H9 (cell line): ENCODE data around the gene A2ML1. TPM values are rescaled to one million over a fixed set of nuclear protein-coding genes. Genes with fewer than 3 reads are reported as not detected.

Experiments
- DNase-seq: peaks from one replicate; pipeline ENCODE4 v3.0.0-alpha.2; 2017
- H2AFZ ChIP-seq: one replicate; pipeline ENCODE4 v1.6.1; 2013; ENCODE audit warnings: mild to moderate bottlenecking, low read length, control low read depth, moderate library complexity
- H2AK5ac ChIP-seq: 2 replicates; pipeline ENCODE4 v1.6.1; 2013; ENCODE audit warnings: low read length, control low read depth, mixed read lengths; ENCODE audit not compliant: insufficient read length
- H2BK120ac ChIP-seq: one replicate; pipeline ENCODE4 v1.6.1; 2013; ENCODE audit warnings: low read depth, mild to moderate bottlenecking, low read length, control low read depth, inconsistent platforms; ENCODE audit not compliant: poor library complexity, severe bottlenecking
- H2BK12ac ChIP-seq: 2 replicates; pipeline ENCODE4 v1.6.1; 2013; ENCODE audit warnings: low read length, control low read depth, mixed read lengths, low read depth; ENCODE audit not compliant: insufficient read length
- H2BK15ac ChIP-seq: 2 replicates; pipeline ENCODE4 v1.6.1; 2013; ENCODE audit warnings: low read depth, low read length, control low read depth
- H2BK20ac ChIP-seq: one replicate; pipeline ENCODE4 v1.6.1; 2013; ENCODE audit warnings: low read depth, mild to moderate bottlenecking, low read length, control low read depth, inconsistent platforms; ENCODE audit not compliant: poor library complexity, severe bottlenecking
- H2BK5ac ChIP-seq: 2 replicates; pipeline ENCODE4 v1.6.1; 2013; ENCODE audit warnings: low read length, control low read depth, mixed read lengths; ENCODE audit not compliant: insufficient read length
- H3K14ac ChIP-seq: 2 replicates; pipeline ENCODE4 v1.6.1; 2013; ENCODE audit warnings: low read length, control low read depth; ENCODE audit not compliant: insufficient read depth
- H3K18ac ChIP-seq: 2 replicates; pipeline ENCODE4 v1.6.1; 2013; ENCODE audit warnings: low read depth, mild to moderate bottlenecking, mixed read lengths, low read length, control low read depth; ENCODE audit not compliant: insufficient read length
- H3K23ac ChIP-seq: 2 replicates; pipeline ENCODE4 v1.6.1; 2013; ENCODE audit warnings: low read length, control low read depth, mixed read lengths, low read depth; ENCODE audit not compliant: insufficient read length
- H3K23me2 ChIP-seq: 2 replicates; pipeline ENCODE4 v1.6.1; 2013; ENCODE audit warnings: low read depth, mild to moderate bottlenecking, mixed read lengths, low read length, control low read depth; ENCODE audit not compliant: insufficient read length, poor library complexity, severe bottlenecking
- H3K27ac ChIP-seq: 2 replicates; pipeline ENCODE4 v1.5.1; 2013; ENCODE audit warnings: low read length, control low read depth, mixed read lengths, low read depth; ENCODE audit not compliant: insufficient read length
- H3K27me3 ChIP-seq: 2 replicates; pipeline ENCODE4 v1.6.1; 2013; ENCODE audit warnings: low read length, control low read depth, inconsistent platforms; ENCODE audit not compliant: insufficient read depth
- H3K4ac ChIP-seq: 2 replicates; pipeline ENCODE4 v1.6.1; 2013; ENCODE audit warnings: low read depth, mild to moderate bottlenecking, control low read depth, inconsistent platforms, low read length, moderate library complexity
- H3K4me1 ChIP-seq: 2 replicates; pipeline ENCODE4 v1.6.1; 2013; ENCODE audit warnings: low read length, control low read depth, inconsistent platforms; ENCODE audit not compliant: insufficient read depth
- H3K4me2 ChIP-seq: 2 replicates; pipeline ENCODE4 v1.6.1; 2013; ENCODE audit warnings: low read length, control low read depth, mixed read lengths; ENCODE audit not compliant: insufficient read length, insufficient read depth
- H3K56ac ChIP-seq: 2 replicates; pipeline ENCODE4 v1.6.1; 2013; ENCODE audit warnings: low read depth, mild to moderate bottlenecking, mixed read lengths, low read length, control low read depth; ENCODE audit not compliant: insufficient read length
- H3K79me1 ChIP-seq: 2 replicates; pipeline ENCODE4 v1.6.1; 2013; ENCODE audit warnings: low read depth, mild to moderate bottlenecking, moderate library complexity, low read length, control low read depth, inconsistent platforms; ENCODE audit not compliant: insufficient read depth, poor library complexity, severe bottlenecking
- H3K79me2 ChIP-seq: 2 replicates; pipeline ENCODE4 v1.6.1; 2013; ENCODE audit warnings: low read length, control low read depth, inconsistent platforms; ENCODE audit not compliant: insufficient read depth
- H3K9ac ChIP-seq: 2 replicates; pipeline ENCODE4 v1.6.1; 2013; ENCODE audit warnings: low read length, control low read depth, mixed read lengths; ENCODE audit not compliant: insufficient read length; ENCODE audit errors: extremely low read depth
- H3K9me3 ChIP-seq: one replicate; pipeline ENCODE4 v1.6.1; 2013; ENCODE audit warnings: low read depth, low read length, inconsistent platforms; ENCODE audit not compliant: control insufficient read depth
- H3T11ph ChIP-seq: one replicate; pipeline ENCODE4 v1.6.1; 2013; ENCODE audit warnings: mild to moderate bottlenecking, low read length, control low read depth, inconsistent platforms
- H4K20me1 ChIP-seq: one replicate; pipeline ENCODE4 v1.6.1; 2013; ENCODE audit not compliant: control insufficient read depth, insufficient read length, insufficient read depth
- H4K5ac ChIP-seq: 2 replicates; pipeline ENCODE4 v1.6.1; 2013; ENCODE audit warnings: low read depth, mild to moderate bottlenecking, mixed read lengths, low read length, control low read depth; ENCODE audit not compliant: insufficient read length
- H4K8ac ChIP-seq: replicated peaks from 2 replicates; pipeline ENCODE4 v1.6.1; 2013; ENCODE audit warnings: low read length, control low read depth, mixed read lengths, low read depth; ENCODE audit not compliant: insufficient read length
- H4K91ac ChIP-seq: 2 replicates; pipeline ENCODE4 v1.6.1; 2013; ENCODE audit warnings: low read depth, mild to moderate bottlenecking, moderate library complexity, mixed read lengths, low read length, control low read depth; ENCODE audit not compliant: insufficient read length
- H3K27ac Mint-ChIP-seq, 3 experiments: 2 replicates in 2 of 3; 3 replicates in 1 of 3; pipeline ENCODE4 v1.8.0; 2020 to 2021; ENCODE audit warnings: mixed read lengths in 3 of 3, mild to moderate bottlenecking in 1 of 3, moderate library complexity in 1 of 3
- H3K27me3 Mint-ChIP-seq: 2 replicates; pipeline ENCODE4 v1.8.0; 2021; ENCODE audit warnings: low read depth, mild to moderate bottlenecking, moderate library complexity, mixed read lengths
- H3K36me3 Mint-ChIP-seq, 3 experiments: 2 replicates in 2 of 3; 3 replicates in 1 of 3; pipeline ENCODE4 v1.8.0; 2020 to 2021; ENCODE audit warnings: low read depth in 3 of 3, mixed read lengths in 3 of 3; ENCODE audit not compliant: insufficient read depth in 1 of 3
- H3K4me1 Mint-ChIP-seq, 2 experiments: 2 replicates each; pipeline ENCODE4 v1.8.0; 2020; ENCODE audit warnings: mixed read lengths in 2 of 2
- H3K4me3 Mint-ChIP-seq, 2 experiments: 2 replicates in 1 of 2; 3 replicates in 1 of 2; pipeline ENCODE4 v1.8.0; 2020 to 2021; ENCODE audit warnings: mild to moderate bottlenecking in 2 of 2, mixed read lengths in 2 of 2, moderate library complexity in 1 of 2
- H3K9me3 Mint-ChIP-seq, 2 experiments: 2 replicates in 1 of 2; 3 replicates in 1 of 2; pipeline ENCODE4 v1.8.0; 2020; ENCODE audit warnings: mild to moderate bottlenecking in 2 of 2, mixed read lengths in 2 of 2, moderate library complexity in 1 of 2
- WGBS: extraction: QIAGEN DNeasy Blood & Tissue Kit; methylation state at CpG from one replicate; pipeline ENCODE4 v1.1.7; 2013; ENCODE audit warnings: missing lambda C conversion rate, low lambda C conversion rate, mixed read lengths; ENCODE audit not compliant: insufficient read length; ENCODE audit errors: extremely low coverage; 5-methylcytosine and 5-hydroxymethylcytosine counted together
- total RNA-seq: library from RNA; stranded (reverse); gene quantifications from 2 replicates; pipeline ENCODE4 v1.2.1, GENCODE V29; 2021
- TF ChIP-seq, protein P1 (sequence below): fragments of 200-600 bp; sonication (generic); conservative IDR thresholded peaks from 3 replicates; pipeline ENCODE4 v1.8.0; 2021; ENCODE audit warnings: antibody characterized with exemption, mild to moderate bottlenecking

Gene A2ML1
- total RNA-seq, 1 experiment from 2014 or later, result 2.8 TPM

DNA sequence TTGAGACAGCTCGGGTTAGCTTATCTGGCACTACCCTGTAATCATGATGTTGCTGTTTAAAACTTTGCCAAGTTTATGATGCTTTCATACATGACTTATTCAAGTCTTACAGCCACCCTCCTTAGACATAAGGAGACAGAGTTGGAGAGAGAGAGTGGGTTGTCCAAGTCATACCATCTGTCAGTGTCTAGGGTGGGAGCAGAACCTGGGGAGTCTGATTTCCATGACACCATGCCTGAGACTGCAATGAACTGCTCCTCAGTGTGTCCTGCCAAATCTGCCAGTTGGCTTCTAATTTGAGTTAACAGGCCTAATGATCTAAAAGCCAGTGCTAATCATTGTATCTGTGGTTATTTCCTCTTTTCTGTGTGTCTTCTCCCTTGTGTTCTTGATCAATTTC, 48.2 kb downstream of the A2ML1 start:
- H3K36me3 Mint-ChIP-seq, result no peaks in the 10 kb centered on the region; a peak in 1 of 7 replicates
- no peak overlapping the region for H3K27ac ChIP-seq
- H4K20me1 ChIP-seq, result no peaks in the 10 kb centered on the region
- TF ChIP-seq, protein P1, sequence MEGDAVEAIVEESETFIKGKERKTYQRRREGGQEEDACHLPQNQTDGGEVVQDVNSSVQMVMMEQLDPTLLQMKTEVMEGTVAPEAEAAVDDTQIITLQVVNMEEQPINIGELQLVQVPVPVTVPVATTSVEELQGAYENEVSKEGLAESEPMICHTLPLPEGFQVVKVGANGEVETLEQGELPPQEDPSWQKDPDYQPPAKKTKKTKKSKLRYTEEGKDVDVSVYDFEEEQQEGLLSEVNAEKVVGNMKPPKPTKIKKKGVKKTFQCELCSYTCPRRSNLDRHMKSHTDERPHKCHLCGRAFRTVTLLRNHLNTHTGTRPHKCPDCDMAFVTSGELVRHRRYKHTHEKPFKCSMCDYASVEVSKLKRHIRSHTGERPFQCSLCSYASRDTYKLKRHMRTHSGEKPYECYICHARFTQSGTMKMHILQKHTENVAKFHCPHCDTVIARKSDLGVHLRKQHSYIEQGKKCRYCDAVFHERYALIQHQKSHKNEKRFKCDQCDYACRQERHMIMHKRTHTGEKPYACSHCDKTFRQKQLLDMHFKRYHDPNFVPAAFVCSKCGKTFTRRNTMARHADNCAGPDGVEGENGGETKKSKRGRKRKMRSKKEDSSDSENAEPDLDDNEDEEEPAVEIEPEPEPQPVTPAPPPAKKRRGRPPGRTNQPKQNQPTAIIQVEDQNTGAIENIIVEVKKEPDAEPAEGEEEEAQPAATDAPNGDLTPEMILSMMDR, result no peak
- H3K4me3 Mint-ChIP-seq, result no peak overlapping the region
- H3K27me3 ChIP-seq, result no peaks in the 10 kb centered on the region
- H3K27me3 Mint-ChIP-seq, result no peaks in the 10 kb centered on the region
- no peaks in the 10 kb centered on the region for H3K79me2 ChIP-seq
- no peaks in the 10 kb centered on the region for H3K4me1 ChIP-seq
- no peak overlapping the region for H2BK12ac ChIP-seq
- no peaks in the 10 kb centered on the region for H3K9me3 Mint-ChIP-seq
- no peaks in the 10 kb centered on the region for H3K9me3 ChIP-seq
- H4K8ac ChIP-seq, result no peak overlapping the region
- H3K23me2 ChIP-seq, result no peaks in the 10 kb centered on the region
- no peak overlapping the region for H2AK5ac ChIP-seq
- H2AFZ ChIP-seq, result no peak overlapping the region
- no peak overlapping the region for H3T11ph ChIP-seq
- peak overlapping the region in 1 of 3 experiments; percentile 35; a peak in 1 of 7 replicates for H3K27ac Mint-ChIP-seq
- no peak overlapping the region for H3K23ac ChIP-seq
- no CpG with 5 or more reads among the region's 1 CpG for WGBS
- no peak overlapping the region for H3K14ac ChIP-seq
- H2BK120ac ChIP-seq, result no peak overlapping the region
- no peak overlapping the region for H4K5ac ChIP-seq
- H3K18ac ChIP-seq, result no peak overlapping the region
- H3K9ac ChIP-seq, result no peak overlapping the region
- no peak overlapping the region for H3K4me2 ChIP-seq
- H4K91ac ChIP-seq, result no peak overlapping the region
- no peak overlapping the region for H2BK20ac ChIP-seq
- no peak overlapping the region for H3K56ac ChIP-seq
- H3K4me1 Mint-ChIP-seq, result no peaks in the 10 kb centered on the region
- H3K79me1 ChIP-seq, result no peaks in the 10 kb centered on the region
- no peak overlapping the region for H2BK5ac ChIP-seq
- H3K4ac ChIP-seq, result no peak overlapping the region
- no peak overlapping the region for H2BK15ac ChIP-seq
- no peak for DNase-seq
